ENCODE measurements around the gene ABTB2. TPM values are rescaled to one million over a fixed set of nuclear protein-coding genes. Genes with fewer than 3 reads are reported as not detected.

Gene ABTB2
- total RNA-seq, 1 experiment from 2014 or later, result 1.2 TPM

DNA sequence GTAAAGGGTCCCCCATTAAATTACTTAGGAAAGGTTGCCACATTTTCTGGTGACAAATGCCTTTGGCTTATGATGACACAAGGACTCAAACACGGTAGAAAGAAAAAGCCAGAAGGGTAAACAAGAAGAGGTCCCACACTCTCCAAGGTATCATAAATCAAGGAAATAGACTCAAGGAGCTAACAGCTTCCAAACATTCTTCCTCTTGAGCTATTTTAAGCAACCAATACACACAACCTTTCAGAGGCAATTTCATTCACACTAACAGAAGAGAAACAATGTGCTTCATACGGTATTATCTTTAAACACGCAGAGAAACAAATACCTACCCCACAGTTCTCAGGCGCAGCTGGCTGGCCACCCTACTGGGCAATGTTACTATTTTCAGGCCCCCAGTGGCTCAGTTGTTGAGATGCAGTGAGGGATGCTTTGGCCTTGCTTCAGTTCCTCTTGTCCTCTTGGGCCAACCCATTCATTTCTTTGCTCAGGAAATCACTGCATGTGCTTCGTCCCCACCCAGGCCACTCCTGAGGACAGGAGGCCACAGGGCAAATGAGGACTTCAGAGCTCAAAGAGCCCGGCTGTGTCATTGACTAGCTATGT lies 15.8 kb downstream of the ABTB2 start:
- no peak for DNase-seq (ENCODE audit: low spot score)

DNA sequence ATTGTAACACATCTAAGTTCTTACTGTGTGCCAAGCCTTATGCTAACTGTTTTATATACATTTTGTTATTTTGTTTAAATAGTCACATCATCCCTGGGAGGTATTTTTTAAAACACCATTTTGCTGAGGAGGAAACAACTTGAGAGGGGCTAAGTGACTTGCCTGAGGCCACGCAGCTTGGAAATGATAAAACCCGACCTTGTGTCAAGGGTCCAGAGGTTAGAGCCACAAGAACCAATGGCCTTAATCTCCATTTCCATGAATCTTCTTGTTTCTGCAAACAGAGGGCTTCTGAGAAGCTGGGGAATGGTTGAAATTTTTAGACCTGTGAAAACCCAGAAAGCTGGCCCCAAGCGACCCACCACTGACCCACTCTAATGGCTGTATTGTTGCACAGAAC lies 16.7 kb downstream of the ABTB2 start:
- DNase-seq (ENCODE audit: low spot score), result no peak

DNA sequence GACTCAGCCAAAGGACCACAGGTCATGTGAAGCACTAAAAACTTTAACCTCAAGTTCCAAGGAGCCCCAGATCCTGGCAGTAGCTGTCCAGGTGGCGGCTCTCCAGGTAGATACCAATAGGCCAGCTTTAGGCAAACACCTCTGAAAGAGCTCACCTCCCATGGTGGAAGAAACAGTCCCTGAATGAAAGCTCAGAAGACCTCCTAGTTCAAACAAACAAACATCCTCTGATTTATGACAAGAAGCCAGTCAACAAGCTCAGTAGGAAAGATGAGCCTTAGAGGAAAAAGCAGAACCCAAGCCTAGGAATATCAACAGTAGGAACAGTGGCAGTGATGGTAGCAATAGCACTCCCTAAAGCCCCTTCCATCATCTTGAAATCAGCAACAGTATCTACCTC lies 17.2 kb downstream of the ABTB2 start:
- DNase-seq (ENCODE audit: low spot score), result no peak

DNA sequence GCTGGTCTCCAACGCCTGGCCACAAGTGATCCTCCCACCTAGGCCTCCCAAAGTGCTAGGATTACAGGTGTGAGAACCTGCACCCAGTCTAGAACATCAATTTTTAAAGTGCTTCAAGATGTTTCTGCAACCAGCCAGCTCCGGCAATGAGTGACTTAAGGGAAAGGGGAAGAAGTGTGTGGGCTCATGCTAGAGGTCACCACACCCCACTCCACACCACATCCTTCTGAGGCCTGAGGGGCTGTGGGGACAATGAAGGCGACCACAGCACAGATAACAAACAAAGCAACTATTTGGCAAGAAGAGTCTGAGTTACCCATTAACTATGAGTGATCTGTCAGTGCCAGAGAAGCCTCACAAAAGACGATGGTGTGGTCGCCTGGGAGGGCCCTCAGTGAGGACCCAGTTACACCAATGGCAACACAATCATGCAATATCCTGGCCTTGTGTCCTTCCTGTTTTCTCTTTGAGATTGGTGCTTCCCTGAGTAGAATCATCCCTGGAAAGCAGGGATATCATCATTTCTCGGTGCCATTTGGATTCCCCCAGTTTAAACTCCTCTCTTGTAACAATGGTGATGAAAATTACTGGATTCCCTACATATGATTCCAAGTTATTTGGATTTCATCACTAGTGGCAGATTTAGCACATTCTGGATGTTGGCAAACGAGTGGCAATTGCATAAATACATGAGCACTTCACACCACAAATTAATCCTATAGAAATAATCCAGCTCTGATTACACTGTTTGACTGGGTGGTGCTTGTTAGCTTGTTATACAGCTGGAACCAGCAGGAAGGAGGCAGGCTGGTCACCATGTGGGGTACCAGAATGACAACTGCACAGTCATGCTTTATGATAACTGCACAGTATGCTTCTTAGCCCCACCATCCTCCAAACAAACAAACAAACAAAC lies 18.4 kb downstream of the ABTB2 start:
- no peak for DNase-seq (ENCODE audit: low spot score)

DNA sequence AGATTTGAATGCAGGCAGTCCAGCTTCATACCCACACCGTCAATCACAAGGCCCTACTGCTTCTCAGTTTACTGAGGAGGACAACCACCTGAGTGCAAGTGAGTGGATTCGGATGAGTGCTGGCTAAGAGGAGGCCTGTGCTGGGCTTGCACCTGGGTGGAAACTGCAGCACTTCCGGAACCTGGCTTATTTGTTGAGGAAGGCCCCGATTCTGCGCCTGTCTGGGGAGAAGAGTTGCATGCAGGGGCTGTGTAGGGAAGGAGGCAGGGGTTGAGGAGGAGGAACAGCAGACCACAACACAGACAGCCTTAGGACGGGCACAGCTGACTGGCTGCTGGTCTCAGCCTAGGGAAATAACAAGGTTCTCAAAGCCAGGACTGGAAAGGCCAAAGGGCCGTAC lies 20.8 kb downstream of the ABTB2 start:
- no peak for DNase-seq (ENCODE audit: low spot score)

DNA sequence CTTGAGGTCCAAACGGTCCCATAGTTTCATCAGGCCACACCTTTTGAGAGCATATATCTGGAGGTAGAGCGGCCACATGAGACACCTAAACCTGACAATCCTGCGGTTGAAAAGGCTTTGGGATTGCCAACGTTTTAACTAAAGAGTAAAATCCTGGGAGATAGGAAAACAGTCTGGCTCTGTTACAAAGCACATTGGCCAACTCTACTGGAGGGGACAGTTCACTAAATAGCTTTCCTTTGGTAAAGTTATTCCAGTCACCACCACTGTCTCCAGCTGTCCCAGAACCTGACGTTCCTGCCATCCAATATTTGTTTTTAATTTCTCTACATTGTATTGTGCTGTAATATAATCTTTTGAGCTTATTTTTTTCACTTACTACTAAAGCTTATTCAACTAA lies 22.0 kb downstream of the ABTB2 start:
- no peak for DNase-seq (ENCODE audit: low spot score)

DNA sequence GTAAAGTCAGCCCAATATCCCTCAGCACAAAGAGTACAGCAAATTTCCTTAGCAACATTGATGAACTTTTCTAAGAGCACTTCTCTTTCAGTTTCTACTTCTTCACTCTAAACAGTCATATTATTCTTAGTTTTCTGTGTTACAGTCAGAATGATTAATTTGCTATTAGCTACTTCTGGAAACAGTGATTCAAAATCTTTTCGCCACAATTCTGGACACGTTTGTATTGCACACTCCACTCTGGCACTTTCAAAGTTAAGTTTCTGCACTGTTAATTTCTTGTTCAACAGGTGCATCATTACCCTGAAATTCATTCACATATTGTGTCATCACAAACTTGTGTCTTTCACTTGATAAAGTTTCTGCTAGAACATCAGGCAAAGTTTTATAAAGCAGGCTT lies 22.5 kb downstream of the ABTB2 start:
- no peak for DNase-seq (ENCODE audit: low spot score)

DNA sequence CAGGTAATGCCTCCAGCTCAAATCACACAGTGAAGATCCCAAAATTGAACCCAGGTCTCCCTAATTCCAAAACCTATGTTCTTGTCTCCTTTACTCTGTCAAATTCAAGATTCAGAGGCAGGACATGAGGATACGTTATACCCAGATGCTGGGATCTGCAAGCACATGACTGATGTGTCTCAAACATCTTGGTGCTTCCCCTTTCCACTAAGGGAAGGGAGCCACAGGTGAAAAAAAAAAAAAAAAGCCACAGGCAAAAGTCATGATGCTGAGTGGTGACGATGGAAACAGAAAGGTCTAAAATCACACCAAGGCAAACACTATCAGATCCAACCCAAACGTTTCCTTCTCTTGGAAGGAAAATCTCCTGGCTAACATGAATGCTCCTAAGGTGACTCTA lies 24.0 kb downstream of the ABTB2 start:
- DNase-seq (ENCODE audit: low spot score), result no peak

DNA sequence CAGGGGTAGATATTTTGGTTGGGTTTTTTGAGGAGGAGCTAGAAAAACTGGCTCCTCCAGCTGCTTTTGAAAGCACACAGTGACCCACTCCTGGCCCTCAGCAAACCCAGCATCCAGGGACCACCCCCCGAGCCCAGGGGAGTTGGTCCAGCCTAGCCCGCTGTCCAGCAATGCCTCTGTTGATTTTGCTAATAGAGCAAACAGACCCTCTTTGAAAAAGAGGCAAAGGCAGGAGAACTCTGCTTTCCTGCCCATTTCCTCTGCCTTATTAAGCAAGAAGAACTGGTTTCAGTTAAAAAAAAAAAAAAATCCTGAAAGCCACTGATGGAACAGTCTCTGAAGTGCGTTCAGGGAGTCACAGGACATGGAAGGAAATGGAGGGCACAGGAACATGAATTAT lies 25.3 kb downstream of the ABTB2 start:
- no peak for DNase-seq (ENCODE audit: low spot score)

DNA sequence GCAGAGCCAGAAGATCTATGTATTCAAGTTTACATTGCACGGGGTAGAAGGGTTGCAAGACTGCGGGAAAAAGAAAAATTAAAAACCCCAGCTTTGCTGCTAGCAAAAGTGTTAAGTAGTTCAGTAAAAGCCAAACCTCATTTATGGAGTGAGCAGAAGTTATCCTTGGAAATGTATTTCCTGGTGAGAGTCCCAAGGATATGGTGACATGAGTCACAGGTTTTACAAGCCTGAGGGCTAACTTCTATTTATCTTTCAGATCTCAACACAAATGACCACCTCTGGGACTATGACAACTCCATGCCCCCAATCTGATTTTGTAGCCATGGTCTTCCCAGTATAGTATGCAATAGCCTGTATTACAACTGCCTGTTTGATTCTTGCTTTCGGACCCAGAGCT lies 26.1 kb downstream of the ABTB2 start:
- peak; percentile 41 for DNase-seq (ENCODE audit: low spot score)

DNA sequence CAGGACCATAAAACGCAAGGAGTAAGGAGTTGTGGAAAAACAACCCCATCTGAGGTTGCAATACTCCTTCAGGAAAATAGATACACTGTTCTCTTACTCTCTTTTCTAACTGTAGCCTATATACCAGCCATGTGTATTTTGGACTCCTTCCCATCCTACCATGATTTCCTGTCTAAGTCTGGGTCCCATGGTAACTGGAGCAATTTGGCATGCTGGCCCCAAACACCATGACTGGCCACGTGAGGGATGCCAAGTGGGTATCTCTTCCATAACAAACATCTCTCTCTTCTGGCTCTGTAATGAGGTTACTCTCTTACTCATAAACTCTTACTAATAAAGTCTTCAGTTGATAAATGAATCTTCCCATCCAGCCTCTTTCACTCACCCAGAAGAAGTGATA lies 26.5 kb downstream of the ABTB2 start:
- DNase-seq (ENCODE audit: low spot score), result peak; percentile 86

DNA sequence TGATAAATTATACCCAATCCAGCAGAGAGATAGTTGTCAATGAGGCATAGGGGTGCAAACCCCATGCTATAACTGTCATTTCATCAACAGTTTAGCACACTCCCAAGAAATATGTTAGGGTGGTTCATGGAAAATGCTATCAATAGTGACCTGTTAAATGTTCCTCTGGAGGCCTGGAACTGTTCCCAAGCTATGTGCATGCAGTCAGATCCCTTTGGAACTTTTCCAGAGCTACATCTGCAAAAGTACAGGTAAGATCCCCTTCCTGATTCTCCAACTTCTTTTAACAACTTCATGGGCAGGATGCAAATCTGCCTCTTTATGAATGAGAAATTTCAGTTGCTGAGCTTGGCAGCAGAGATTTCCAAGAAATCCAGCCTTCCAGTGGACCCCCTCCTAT lies 27.2 kb downstream of the ABTB2 start:
- DNase-seq (ENCODE audit: low spot score), result no peak

DNA sequence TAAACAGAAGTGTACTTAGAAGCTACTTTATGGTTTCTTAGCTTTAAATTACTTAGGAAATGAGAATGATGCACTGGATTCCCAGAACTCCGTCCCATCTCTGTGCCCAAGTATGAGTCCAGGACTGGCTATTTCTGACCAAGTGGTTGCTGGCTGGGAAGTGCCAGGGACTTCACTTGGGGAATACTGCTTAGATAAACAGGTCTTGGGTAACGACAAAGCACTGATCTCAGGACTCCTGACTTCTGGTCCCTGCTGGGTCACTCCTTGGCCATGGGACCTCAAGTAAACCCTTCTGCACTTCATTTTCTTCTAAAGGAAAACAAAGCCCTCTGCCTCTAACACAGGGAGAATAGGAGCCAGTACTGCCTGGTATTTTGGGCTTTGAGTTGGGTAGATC lies 27.9 kb downstream of the ABTB2 start:
- DNase-seq (ENCODE audit: low spot score), result no peak

DNA sequence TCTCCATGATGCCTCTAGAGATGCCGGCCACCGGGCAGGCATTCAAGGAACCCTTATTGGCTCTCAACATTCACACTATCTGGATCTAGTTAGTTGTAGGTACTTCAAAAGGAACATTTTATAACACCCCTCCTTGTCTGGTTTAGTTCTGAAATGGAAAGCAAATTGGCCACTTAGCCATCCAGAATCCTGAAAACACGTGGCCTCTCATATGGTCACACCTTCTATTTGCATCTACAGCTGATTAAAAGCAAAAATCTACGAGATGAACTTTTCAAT lies 29.2 kb downstream of the ABTB2 start:
- DNase-seq (ENCODE audit: low spot score), result no peak

DNA sequence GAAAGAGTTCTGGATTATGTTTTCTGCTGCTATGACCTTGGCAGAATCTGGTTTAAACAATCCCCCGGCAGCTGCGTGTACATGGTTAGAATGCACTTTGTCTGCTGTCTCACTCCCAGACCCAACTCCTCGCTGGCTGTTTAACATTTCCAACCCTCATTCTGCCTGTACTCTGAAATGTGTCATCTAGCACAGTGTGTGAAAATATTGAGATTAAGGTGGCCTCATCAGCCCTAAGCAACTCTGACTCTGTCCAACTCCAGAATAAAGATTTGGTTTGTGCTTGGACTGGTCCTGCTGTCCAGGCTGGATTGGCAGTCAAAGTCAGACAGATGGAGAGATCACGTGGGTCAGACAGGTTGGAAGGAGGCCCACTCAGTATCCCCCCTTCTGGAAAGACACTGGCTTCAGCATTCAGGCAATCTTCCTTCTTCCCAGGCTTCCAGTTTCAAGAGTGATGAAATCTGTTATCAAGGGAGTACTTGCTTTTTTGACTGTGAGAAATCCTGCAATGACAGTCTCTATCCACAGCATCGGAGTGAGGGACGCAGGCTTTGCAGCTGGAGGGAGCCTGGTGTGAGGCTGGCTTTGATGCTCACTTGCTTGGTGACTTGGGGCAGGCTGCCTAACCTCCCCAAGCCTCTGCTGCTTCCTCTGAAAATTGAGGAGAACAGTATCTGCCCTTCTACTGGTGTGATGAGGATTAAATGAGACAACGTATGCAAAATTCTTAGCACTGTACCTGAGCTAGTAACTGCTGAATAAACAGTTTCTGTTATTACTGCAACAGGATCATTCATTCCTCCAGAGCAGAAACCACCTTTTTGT lies 29.8 kb downstream of the ABTB2 start:
- no peak for DNase-seq (ENCODE audit: low spot score)

DNA sequence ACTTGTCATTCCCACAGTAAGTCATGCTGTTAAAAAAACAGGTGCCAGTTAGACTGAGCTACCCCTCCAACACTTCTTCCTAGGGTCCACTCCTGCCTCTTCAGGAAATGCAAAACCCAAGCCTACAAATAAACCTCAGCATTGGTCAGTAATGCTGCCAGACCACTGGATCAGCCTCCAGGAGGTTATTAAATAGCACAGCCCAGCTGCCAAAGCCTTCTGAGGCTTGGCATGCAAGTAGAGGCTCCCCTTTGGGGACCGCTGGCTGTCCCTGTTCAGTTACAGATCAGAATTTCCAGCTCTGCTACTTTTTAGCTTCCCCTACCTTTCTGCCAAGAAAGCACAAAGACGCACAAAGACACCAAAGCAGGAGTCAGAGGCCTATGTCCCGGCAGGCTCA lies 33.3 kb downstream of the ABTB2 start:
- DNase-seq (ENCODE audit: low spot score), result no peak

DNA sequence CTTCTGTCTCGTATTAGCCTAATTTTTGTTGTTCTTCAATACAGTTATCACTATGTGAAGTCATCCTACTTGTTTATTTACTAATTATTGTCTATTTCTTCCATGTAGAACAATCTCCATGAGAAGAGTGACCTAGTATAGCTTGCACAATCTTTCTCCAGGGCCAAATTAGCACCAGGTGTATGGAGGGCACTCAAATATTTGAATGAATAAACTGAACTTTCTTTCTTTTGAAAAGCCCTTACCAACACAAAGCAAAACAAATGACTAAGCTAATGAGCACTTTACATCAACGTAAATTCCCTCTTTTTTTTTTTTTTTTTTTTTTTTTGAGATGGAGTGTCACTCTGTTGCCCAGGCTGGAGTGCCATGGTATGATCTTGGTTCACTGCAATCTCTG lies 34.2 kb downstream of the ABTB2 start:
- peak; percentile 51 for DNase-seq (ENCODE audit: low spot score)

DNA sequence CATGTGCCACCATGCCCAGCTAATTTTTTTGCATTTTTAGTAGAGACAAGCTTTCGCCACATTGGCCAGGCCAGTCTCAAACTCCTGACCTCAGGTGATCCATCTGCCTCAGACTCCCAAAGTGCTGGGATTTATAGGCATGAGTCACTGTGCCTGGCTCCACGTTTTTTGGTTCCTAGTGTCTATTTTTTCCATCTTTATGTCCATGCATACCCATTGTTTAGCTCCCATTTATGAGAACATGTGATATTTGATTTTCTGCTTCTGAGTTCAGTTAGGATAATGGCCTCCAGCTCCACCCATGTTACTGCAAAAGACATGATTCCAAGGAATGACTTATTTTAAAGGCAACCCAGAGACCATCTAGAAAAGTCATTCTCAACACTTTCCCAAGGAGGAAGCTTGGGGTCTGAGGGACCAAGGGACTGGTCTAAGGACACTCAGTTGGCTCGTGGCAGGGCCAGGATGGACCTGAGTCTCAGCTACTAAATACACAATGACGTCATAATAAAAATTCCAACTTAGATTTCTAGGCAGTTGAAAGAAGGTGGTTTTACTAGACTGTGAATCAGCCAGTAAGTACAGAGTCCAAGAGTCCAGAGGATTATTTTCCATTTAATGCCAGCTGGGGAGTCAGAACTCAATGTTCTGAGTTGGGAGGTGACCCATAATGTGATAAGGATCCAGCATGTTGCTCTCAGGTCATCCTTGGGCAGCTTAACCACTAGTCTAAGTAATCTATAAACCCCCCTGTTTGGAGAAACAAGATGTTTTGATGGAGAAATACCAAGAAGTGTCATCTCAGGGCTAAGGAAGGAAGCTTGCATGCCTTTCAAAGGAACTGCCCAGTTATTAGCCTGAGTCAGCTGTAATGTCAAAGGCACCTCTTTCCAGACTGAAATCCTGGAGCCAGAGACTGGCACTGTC lies 39.4 kb downstream of the ABTB2 start:
- DNase-seq (ENCODE audit: low spot score), result peak; percentile 64

DNA sequence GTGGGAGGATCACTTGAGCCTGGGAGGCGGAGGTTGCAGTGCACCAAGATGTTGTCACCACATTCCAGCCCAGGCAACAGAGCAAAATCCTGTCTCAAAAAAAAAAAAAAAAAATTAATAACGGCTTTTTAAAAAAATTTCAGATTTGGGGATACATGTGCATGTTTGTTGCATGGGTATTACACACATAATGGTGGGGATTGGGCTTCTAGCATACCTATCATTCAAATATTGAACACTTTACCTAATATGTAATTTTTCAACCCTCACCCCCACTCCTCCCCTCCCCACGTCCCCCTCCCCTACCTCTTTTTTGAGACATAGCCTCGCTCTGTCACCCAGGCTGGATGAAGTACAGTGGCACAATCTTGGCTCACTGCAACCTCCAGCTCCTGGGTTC lies 40.1 kb downstream of the ABTB2 start:
- DNase-seq (ENCODE audit: low spot score), result no peak

DNA sequence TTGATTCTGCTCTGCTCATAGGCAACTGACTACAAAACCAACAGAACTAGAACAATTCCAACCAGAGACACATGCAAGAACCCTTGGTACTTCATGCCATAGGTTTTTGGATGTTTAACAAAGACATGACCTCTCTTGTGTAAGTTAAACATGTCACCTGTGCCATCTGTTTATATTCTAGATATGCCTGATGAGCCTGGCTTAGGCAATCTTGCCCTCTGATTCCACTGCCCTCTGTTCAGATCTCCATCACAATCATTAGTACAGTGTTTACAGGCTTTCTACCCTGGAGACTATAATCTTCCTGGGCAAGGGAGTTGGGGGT lies 40.8 kb downstream of the ABTB2 start:
- DNase-seq (ENCODE audit: low spot score), result no peak

DNA sequence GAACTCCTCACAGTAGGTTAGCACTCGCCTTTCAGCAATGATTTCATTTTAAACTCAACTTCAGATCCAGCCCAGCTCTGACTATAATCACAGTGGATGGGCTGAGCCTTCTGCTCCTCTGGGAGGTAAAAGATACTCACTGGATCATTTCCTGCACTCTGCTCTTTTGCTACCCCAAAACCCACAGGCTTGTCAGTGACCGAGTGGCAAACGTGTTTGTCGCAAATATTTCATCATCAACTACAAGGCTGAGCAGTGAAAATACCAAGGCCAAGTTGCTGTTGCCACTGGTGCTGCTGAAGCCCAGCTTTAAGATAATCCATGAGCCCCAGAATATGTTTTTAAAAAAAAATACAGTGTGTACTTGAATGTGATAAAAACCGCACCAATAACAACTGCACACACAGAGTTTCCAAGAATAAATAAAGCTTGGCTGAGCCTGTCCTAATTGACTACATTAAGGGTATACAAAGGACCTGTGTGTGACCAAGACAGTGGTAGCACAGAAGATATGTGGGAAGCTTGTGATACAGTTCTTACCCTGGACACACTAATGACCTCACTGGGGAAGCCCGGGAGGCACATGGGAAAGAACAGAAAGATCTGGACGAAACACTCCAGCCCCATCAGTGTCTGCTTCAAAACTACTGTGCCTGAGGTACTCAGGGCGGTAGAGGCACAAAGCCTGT lies 41.3 kb downstream of the ABTB2 start:
- no peak for DNase-seq (ENCODE audit: low spot score)
